Right renal cortex interstitium (tissue), 3 donors: ENCODE data around the gene NRXN3. TPM values are rescaled to one million over a fixed set of nuclear protein-coding genes. Genes with fewer than 3 reads are reported as not detected.

Experiments
- DNase-seq, 3 donors: peaks; one replicate each; pipeline ENCODE4 v3.0.0-alpha.2; 2013; ENCODE audit warnings: low read depth in 3 of 3, low spot score in 2 of 3
- polyA plus RNA-seq, 3 donors: library from polyadenylated mRNA; unstranded; fragments of 120-200 nt; gene quantifications; one replicate each; pipeline ENCODE4 v1.2.1, GENCODE V29; 2013; ENCODE audit not compliant: insufficient read length in 3 of 3

The NRXN3 gene
- polyA plus RNA-seq, 3 donors: 5.6 to 6.7 (median 5.9) TPM

DNA sequence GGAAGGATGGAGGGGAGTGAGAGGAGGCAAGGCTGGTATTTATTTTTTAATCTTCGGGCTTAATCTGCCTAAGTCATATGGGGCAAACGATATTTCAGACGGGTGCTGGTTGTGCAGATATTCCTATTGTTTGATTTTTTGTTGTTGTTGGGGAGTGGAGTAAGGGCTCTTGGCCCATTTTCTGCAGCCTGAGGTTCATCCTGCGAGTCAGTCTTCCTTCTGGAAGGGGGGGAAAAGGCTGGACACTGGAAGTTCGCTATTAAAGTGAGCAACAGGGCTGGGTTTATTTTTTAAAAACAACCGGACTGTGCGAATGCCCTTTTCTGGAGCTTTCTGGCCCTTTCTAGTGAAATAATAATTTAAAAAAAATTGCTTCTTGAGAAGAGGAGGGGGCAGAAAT lies 2.3 kb downstream of the NRXN3 start:
- DNase-seq: no peak

DNA sequence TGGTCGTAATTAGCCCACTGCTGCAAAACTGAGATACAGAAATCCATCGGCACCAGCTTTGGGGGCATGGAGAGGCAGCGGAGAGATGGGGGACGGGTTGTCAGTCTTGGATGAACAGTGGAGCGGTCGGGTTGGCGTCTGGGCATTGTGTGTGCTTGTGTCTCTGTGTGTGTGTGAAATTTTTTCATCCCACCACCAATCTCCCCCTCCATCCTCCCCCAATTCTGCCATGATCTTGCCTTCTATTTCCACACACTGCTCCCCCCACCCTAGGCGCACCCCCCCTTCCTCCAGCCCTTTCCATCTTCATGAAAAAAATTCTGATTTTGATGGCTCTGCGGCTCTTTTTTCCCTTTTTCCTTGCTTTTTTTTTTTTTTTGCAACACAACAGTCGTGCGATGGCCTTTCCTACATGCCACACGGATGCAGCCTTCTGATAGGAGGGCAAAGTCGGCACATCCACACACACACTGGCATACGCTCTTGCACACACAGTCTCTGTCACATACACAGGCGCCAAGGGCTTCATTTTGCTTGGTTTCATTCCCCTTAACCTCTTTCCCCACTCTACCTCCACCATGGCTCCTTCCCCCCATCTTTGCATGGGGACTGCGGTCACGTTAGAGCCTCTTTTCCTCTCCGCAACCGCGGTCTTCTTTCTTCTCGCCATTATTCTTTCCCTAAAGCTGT lies 3.3 kb downstream of the NRXN3 start:
- no peak for DNase-seq

DNA sequence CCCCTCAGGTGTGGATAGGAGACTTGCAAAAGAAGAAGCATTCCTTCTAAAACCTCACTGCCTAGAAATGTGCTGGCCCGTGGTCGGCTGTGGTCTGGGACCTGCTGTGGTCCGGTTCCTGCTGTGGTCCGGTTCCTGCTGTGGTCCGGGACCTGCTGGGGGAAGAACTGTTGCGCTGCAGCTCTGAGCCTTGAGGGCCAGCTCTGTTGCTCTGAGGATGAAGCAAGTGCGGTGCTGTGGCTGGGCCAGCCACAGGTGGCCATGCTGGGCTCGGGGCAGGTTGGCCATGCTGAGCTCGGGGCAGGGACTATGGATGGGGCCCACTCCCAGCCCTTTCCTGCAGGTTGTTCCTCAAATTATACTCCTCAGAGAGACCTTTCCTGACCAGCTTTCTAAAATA lies 5.2 kb downstream of the NRXN3 start:
- DNase-seq: no peak

DNA sequence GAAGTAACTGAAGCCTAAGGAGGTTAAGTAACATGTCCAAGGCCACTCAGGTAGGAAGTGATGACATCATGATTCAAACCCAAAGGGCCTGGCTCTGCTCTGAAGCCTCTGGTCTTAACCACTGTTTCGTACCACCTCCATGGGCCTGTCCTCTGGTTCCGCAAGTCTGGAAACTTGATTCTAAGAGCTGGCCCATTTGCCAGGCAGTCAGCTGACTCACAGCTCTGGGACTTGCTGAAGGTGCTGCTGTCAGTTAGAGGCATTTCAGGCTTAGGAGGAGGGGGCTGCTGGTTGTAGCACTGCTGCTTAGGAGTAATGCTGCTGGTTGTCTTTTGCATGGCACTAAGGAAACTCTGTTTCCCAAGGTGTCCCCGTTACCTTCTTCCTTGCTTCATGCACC lies 7.9 kb downstream of the NRXN3 start:
- no peak for DNase-seq

DNA sequence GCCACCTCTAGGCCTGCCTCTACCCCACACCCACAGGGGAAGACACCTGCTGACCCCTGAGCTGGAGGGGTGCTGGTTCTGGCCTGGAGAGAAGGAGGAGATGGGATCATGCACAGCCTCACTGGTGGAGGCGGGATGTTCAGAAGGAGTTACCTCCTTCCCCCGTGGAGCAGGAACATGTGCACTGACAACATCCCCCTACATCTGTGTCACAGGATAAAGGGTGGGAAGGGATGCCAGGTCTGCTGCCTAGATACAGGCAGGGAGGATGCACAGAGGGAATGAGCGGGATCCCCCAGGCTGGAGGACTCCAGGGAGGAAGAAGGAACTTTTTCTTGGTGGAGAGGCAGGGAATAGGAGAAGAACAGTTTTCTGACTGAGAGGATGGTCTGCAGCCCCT lies 8.8 kb downstream of the NRXN3 start:
- no peak for DNase-seq

DNA sequence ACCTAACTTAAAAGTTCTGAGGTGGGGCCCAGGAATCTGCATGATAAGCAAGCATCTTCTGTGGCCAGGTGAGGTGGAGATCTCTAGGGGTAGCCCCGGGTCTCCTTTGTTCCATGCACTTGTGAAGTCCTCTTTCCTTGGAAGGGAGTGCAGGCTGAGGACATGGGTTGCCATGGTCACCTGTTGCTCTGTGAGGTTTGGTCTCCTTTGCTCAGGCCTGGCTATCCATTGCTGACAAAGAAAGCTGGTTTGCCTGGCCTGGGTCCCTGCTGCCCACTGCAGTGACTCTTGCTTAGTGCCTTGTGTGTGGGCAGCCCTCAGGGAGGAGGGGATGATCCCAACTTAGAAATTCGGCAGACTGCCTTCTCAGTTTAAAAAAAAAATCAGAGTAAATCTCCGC lies 11.1 kb downstream of the NRXN3 start:
- DNase-seq: no peak

DNA sequence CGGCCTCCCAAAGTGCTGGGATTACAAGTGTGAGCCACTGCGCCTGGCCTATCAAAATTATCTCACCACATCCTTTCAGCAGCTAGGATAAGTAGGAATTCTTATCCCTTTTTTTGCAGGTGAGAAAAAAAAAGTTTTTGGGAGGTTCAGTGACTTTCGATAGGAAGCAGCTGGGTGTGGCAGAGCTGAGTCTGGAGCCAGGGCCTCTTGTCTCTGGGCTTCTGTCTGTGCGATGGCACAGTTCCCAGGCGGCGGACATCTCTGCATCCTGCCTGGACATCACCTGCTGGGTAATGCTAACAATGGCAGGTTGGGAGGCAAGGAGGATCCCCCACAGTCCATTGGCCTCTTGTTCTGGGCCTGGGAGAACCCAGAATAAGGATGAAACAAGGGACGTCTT lies 12.5 kb downstream of the NRXN3 start:
- DNase-seq: no peak

DNA sequence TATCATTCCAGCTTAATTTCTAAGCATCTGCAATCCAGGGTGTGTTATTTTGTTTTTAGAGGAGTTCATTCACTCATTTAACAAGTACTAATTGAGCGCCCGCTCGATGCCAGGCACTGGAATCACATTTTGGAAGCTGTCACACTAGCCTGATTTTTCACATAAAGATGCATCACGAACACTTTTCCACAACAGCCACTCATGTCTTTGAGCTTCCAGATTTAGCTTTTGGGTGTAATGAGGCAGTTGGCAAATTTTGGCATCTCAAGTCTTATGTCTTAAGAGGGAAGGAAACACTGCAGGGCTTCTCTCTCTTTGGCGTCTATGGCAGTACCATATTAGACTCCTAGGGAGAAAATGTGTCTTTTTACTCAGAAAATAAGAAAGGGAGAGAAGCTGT lies 14.0 kb downstream of the NRXN3 start:
- no peak for DNase-seq

DNA sequence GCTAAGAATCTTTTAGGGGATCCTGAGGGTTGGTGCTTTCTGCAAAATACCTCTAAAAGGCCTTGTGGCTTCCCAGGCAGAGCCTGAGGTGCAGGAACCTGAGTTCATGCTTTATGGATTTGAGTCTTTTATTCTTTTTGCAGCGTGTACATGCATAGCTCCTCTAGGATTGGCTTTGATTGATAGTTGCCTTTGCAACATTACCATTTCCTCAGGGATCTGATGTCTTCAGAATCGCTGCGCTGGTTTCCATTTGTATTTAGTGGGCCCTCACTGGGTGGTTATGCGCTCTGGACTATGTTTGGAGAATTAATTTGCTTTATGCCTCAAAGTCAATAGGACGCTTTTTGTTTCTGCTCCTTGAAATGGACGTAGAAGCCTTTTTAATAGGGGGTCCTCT lies 16.1 kb downstream of the NRXN3 start:
- DNase-seq: no peak

DNA sequence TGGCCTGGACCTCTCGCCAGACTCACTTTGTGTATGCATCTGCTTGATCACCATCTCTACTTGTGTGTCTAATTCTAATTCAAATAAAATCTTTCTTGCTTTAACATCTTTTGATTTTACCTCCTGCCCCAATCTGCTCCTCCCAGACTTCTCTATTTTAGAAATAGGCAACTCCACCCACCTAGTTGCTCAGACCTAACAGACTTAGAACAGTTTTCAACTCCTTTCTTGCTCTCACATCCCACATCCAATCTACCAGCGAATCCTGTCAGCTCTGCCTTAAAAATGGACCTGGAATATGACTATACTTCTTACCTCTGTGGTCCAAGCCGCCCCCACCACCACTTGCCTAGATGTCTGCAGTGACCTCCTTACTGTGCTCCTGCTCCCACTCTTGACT lies 18.7 kb downstream of the NRXN3 start:
- no peak for DNase-seq

DNA sequence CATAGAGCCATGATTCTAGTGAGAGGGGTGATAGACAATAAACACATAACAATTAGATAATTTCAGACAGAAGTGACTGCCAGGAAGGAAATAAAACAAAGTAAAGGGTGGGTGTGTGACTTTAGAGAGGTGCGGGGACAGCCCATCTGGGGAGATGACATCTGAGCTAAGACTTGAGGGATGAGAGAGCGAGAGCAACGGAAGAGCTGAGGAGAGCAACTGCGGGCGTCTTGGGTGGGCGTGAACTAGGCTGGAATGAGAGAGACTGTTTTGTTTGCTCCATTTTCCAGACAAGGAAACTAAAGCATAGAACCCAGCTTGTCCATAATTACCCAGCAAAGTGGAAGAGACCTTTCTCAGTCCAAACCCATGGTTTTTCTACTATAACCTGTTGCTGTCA lies 25.3 kb downstream of the NRXN3 start:
- DNase-seq: no peak

DNA sequence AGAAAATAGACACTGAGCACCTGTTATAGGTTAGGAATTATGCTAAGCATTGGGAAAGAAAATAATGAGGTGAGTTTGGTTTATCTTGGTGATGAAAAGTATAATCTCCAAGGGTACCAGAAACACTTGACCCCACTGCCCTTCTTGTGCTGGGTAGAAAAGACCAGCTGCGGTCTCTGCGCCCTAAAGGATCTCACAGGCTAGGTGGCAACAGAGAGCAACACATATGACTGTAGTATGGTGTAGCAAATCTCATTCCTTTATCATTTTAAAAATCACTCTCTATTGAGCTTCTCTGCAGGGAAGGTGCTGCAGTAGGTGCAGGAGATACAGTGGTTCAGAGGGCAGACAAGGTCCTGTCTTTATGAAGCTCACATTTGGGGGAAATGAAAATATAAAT lies 26.1 kb downstream of the NRXN3 start:
- no peak for DNase-seq

DNA sequence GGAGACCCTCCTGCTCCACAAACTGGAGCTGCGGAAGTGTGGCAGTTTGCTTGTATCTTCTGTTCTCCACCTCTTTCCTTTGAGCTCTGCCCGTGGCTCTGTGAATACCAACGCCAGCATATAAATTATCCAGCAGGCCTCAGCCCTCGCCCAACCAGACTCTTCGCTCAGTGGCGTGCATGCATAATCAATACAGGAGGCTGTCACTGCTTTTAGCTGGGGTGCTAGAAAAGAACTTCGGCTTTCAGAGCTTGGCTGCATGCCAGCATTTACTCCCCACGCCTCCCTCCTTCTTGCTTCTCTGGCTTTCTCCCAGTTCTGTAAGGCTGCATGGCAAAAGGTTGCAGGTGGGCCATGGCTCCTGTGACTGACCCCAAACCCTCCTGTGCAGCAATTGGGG lies 26.9 kb downstream of the NRXN3 start:
- DNase-seq: no peak

DNA sequence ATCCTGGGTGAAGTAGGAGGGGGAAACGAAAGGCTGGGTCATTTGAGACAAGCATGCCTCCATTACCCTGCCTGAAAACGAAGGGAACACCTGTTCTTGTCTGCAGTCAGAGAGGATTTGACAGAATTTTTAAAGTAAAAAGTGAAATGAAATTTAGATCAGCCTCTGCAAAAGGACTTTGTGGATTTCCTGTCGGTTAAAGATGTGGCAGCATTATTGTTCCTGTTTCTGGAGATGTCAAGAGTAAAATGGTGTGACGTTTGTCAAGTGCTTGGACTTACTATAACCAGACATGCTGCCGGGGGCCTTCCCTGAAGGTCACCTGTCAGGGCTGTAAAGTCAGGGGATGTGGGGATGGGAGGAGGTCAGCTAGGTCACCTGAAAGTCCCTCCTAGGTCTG lies 32.0 kb downstream of the NRXN3 start:
- no peak for DNase-seq

DNA sequence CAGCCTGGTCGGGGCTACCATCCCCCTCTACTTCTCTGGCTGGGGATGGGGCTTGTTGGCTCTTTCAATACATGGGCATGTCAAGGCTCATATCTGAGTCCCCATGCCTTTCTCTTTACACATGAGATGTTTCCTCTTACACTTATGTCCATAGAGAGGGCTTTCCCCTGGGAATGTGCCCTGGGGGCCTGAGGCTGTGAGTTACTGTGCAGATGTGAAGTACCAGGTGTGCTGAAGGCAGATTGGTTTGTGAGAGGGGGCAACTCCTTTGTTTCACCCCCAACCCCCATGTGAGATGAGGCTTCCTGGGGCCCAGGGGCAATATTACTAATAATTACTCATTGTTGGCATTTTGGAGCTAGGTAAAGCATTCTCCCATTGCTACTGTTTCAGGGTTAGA lies 32.8 kb downstream of the NRXN3 start:
- DNase-seq: no peak

DNA sequence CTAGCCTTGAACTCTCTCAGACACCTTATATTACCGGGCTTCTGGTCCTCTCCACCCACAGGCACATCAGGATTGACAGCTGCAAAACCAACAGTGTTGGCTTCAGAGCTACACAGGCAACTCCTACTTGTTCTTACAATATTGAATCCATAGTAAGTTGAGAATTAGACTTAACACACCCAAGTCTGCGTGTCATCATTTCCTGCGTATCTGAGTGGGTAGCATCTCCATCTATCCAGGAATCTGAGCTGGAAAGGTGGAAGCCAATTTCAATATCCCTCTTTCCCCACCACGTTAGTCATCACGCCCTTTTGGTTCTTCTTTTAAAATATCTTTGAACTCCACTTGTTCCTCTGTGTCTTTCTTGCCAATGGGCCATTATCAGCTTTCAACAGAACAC lies 37.2 kb downstream of the NRXN3 start:
- no peak for DNase-seq

DNA sequence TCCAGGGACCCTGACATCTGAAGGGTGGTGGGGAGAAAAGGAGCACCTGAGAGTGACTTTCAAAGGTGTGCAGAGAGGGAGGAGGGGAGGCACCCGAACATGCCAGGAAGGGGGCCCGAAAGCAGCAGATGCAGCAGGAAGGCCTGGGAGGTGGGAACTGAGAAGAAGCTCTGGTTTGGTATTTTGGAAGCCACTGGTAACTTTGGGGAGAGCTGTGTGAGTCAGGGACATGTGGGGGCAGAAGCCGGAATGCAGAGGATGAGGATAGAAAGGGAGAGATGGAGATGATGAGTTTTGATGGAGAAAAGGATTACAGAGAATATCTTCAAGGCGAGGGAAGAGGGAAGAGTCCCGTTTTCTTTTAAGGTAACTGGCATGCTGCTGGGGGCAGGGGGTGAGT lies 50.1 kb downstream of the NRXN3 start:
- no peak for DNase-seq

DNA sequence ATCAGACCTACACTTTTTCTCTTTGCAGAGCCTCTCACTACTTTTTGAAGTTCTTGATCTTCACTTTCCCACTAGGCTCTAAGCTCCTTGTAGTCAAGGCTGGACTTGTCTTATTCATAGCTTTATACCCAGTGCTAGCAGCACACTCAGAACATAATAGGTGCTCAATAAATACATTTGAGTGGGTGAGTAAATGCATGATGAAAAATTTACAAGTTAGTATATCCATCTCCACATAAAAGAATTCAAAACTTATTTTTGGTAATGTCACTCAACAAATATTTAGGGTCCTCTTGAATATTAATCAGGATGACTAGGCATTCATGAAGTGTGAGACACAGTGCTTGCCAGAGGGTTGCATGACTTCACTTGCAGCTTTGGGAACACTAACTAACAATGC lies 52.6 kb downstream of the NRXN3 start:
- DNase-seq: no peak

DNA sequence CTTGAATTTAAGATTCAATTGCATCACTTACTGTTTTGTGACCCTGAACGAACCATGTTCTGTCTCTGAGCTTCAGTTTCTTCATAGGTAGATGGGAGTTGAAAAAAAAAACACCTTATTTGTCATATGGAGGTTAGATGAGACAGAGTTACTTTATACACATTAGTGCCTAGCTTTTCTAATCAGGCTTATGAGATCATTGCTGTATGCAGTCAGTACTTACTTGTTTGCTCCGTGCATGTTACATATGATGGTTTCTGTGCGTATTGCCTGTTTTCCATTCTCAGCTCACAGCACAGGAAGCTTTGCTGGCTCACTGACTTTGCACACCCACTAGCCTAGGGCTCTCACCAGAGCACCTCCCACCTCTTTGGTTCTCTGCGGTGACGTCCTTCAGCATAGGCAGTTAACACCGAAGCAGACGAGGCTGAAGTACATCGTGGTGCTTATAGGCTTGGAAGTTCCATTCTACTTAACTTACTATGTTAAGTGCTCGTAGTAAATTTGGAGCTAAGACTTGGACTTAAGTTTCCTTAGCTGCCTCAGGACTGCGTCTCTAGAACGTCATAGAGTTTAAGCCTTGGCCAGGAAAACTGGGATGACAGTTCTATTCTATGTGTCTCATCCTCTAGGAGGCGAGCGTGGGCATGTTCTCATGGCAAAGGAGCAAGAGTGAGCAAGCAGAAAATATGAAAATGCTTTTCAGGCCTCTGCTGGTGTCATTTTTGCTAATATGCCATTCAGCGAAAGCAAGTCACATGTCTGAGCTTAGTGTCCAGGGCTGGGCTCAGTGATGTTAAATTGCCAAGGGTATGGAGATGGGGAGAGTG lies 57.3 kb downstream of the NRXN3 start:
- DNase-seq: no peak

DNA sequence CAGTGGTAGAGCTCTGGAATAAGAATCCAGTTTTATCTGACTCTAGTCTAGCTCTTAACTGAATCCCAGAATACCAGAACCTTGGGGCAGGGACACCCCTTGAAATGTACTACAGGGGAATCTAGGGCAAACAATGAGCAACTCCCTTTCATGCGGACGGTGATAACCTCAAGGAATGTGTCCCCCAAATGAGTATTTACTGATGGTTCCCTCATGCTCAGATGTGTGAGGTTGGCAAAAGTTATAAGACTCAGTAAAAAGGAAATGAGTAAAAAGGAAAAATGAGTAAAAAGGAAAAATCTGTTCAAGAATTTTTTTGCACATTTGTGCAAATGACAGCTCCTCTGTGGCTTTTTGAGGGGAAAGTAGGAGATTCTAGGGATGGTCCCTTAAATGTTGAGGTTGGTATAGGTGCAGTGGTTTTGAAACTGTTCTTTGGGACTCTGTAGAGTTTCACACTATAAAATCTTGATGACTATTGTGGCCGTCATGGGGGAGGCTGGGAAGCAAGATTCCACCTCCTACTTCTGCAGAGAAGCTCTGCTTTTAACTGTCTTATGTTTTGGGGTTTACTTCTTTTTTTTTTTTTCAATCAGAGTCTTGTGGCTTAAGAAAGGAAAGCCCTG lies 58.6 kb downstream of the NRXN3 start:
- no peak for DNase-seq

DNA sequence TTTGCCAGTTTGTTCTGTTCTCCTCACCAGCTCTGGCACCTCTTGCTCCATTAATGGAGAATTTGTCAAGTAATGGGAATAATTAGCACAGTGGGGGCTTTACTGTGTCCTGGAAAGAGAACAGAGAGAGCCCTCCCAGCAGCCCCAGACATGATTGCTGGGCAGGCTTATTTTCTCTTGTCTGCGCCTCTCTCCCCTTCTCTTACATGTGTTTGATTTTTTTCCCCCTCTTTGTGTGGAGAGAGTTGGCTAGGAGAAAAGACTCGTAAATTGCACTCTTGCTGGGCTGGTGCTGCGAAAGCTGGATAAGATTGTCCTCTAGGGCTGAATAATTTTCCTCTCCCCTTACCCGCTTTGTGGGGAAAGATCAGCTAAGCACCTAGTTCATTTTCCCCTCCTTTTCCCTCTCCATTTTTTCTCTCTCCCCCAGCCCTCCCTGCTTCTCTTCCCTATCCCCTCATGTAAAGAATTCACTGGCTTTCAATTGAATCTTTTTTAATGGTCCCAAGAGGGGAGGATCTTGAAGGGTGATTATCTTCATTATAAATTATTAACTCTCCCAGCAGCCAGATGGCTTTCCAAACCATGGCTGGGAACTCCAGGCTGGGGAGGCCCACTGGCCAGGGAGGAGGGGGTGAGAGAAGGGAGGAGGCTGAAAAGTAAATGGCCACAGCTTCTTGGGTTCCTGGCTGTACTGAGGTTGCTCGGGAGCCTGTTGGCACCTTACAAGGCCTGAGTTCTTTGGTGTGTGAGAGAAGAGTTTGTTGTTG lies 62.2 kb downstream of the NRXN3 start:
- DNase-seq: no peak
